NT2/D1 (cell line): ENCODE measurements around the gene KDM6A.

Experiments
- SUZ12 ChIP-seq: IDR thresholded peaks from 2 replicates; pipeline ENCODE4 v1.6.1; 2011; ENCODE audit not compliant: insufficient read length, insufficient read depth; ENCODE audit errors: extremely low read depth
- YY1 ChIP-seq: IDR thresholded peaks from 2 replicates; pipeline ENCODE4 v1.6.1; 2011; ENCODE audit not compliant: insufficient read length, insufficient read depth
- ZNF274 ChIP-seq: IDR thresholded peaks from 2 replicates; pipeline ENCODE4 v1.6.1; 2011; ENCODE audit warnings: mild to moderate bottlenecking, low read depth, low read length

GRCh38 chrX:45017946-45018345, 145.0 kb downstream of the KDM6A start:
- TF ChIP-seq ZNF274 = no peak
- no peak for TF ChIP-seq YY1
- no peak for TF ChIP-seq SUZ12
